HG02852 (cell line): ENCODE results near the gene TRPM1.
"Not testable (repeated sequence)": the region's sequence is repeated elsewhere in the genome, so short reads cannot be mapped to it uniquely, and the experiment has no call there.

Experiments
- ATAC-seq: cut with Tn5 transposase; IDR thresholded peaks from one replicate; pipeline ENCODE4 v1.9.1; 2021; ENCODE audit warnings: mild to moderate bottlenecking, moderate library complexity; ENCODE audit not compliant: unreplicated experiment

The TRPM1 gene

GRCh38 chr15:31125061-31125460 lies 23.5 kb upstream of the TRPM1 start:
- ATAC-seq: no peak

GRCh38 chr15:31116423-31117030 lies 15.0 kb upstream of the TRPM1 start:
- no peak for ATAC-seq

- ATAC-seq: no peak
Measured at GRCh38 chr15:31111091-31111647, 9.6 kb upstream of the TRPM1 start.

GRCh38 chr15:31108836-31109235 lies 7.3 kb upstream of the TRPM1 start:
- ATAC-seq: no peak

GRCh38 chr15:31106495-31107300 lies 5.2 kb upstream of the TRPM1 start:
- ATAC-seq: no peak

GRCh38 chr15:31104003-31104402 lies 2.5 kb upstream of the TRPM1 start:
- no peak for ATAC-seq

GRCh38 chr15:31102374-31103342 lies 1.1 kb upstream of the TRPM1 start:
- ATAC-seq: no peak

GRCh38 chr15:31102039-31102321 lies 455 bp upstream of the TRPM1 start:
- no peak for ATAC-seq

GRCh38 chr15:31100738-31101137 lies 787 bp downstream of the TRPM1 start:
- no peak for ATAC-seq

GRCh38 chr15:31098953-31099740 lies 2.4 kb downstream of the TRPM1 start:
- ATAC-seq: no peak

- ATAC-seq: no peak
Measured at GRCh38 chr15:31098491-31098917, 3.0 kb downstream of the TRPM1 start.

GRCh38 chr15:31096563-31096962 lies 5.0 kb downstream of the TRPM1 start:
- ATAC-seq: no peak

GRCh38 chr15:31091481-31091880 lies 10.0 kb downstream of the TRPM1 start:
- ATAC-seq: no peak

- no peak for ATAC-seq
Measured at GRCh38 chr15:31090766-31091165, 10.8 kb downstream of the TRPM1 start.

GRCh38 chr15:31089368-31090047 lies 12.0 kb downstream of the TRPM1 start:
- ATAC-seq: no peak

- ATAC-seq: no peak
Measured at GRCh38 chr15:31088672-31089367, 12.7 kb downstream of the TRPM1 start.

- not testable (repeated sequence) for ATAC-seq
Measured at GRCh38 chr15:31088041-31088440, 13.5 kb downstream of the TRPM1 start.

GRCh38 chr15:31086344-31086743 lies 15.2 kb downstream of the TRPM1 start:
- ATAC-seq: no peak

GRCh38 chr15:31085359-31085758 lies 16.2 kb downstream of the TRPM1 start:
- no peak for ATAC-seq
